Heart left ventricle (tissue), 13 donors: ENCODE results near the gene DEAF1.

ENCODE experiments used
- POLR2A ChIP-seq, 2 donors: fragments of 450-650 bp; IDR thresholded peaks; one replicate each; pipeline ENCODE4 v1.6.1; 2017; ENCODE audit warnings: antibody characterized with exemption in 2 of 2, mild to moderate bottlenecking in 2 of 2, moderate library complexity in 2 of 2
- TF ChIP-seq, protein P1 (sequence below), 12 donors: fragments of 200-600 bp; sonication (generic) in 4 of 12; IDR thresholded peaks; one replicate each; pipeline versions ENCODE4 v1.5.0 to v1.8.0; 2018 to 2022; ENCODE audit warnings: antibody characterized with exemption in 12 of 12, mild to moderate bottlenecking in 5 of 12
- donor health status: ischemic (EF 13 %, LVEDD 7.1; RV severe dilation, severe dysfunction).
- donor health status: DM: no; HTN: yes; CAD: no.
- donor health status: DM: no; HTN: no; CAD: no.
- donor health status: ischemic (EF 25% LVEDD 6.9; RV normal size, moderate dysfunction).
- donor health status: ischemic (EF 25% LVEDD 5.7; RV mildly dilated, moderate dysfunction).
- donor health status: ischemic (EF 35%, LVEDD 5.7; RV mildly dilated, moderate dysfunction).
- donor health status: nonischemic (EF 11% LVEDD 7.7; RV severe dilation, severe dysfunction).
- donor health status: DM: yes; HTN: yes; CAD: no.
- donor health status: PGD.
- donor health status: ischemic (EF 29% LVEDD 5.4; RV normal size, mild dysfunction).
- donor health status: nonischemic (EF 23%, LVEDD 6.1; RV moderate dilation, normal function).

DNA sequence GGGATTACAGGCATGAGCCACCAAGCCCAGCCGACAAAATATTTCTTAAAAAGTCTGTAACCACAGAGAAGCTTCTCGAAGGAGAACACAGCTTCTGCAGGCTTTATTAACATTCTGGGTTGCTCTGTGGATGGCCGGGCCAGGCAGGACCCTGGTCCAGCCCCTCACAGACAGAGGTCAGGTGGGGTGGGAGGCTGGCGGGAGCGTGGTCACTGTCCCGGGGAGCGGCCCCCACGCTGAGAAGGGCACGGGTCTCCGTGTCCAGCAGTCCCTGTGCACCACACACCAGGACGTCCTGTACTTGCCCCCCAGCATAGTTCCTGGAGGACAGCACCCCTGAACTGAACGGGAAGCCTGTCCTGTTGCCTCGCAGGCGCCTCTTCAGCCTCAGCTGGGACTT lies 38.6 kb downstream of the DEAF1 start:
- TF ChIP-seq, protein P1, sequence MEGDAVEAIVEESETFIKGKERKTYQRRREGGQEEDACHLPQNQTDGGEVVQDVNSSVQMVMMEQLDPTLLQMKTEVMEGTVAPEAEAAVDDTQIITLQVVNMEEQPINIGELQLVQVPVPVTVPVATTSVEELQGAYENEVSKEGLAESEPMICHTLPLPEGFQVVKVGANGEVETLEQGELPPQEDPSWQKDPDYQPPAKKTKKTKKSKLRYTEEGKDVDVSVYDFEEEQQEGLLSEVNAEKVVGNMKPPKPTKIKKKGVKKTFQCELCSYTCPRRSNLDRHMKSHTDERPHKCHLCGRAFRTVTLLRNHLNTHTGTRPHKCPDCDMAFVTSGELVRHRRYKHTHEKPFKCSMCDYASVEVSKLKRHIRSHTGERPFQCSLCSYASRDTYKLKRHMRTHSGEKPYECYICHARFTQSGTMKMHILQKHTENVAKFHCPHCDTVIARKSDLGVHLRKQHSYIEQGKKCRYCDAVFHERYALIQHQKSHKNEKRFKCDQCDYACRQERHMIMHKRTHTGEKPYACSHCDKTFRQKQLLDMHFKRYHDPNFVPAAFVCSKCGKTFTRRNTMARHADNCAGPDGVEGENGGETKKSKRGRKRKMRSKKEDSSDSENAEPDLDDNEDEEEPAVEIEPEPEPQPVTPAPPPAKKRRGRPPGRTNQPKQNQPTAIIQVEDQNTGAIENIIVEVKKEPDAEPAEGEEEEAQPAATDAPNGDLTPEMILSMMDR (IDR thresholded peaks at IDR 0.05), result no peak
- TF ChIP-seq POLR2A (IDR thresholded peaks at IDR 0.05), result no peak
